Osteocyte (in vitro differentiated cells): ENCODE data around the gene ARHGAP30. TPM values are rescaled to one million over a fixed set of nuclear protein-coding genes. Genes with fewer than 3 reads are reported as not detected.

Experiments used
- DNase-seq: peaks from one replicate; pipeline ENCODE4 v3.0.0; 2021; ENCODE audit warnings: mixed read lengths; ENCODE audit not compliant: unreplicated experiment; ENCODE audit errors: extremely low spot score
- H3K27ac Mint-ChIP-seq: one replicate; pipeline ENCODE4 v1.8.0; 2021; ENCODE audit warnings: mild to moderate bottlenecking, mixed read lengths; ENCODE audit not compliant: unreplicated experiment
- H3K27me3 Mint-ChIP-seq: one replicate; pipeline ENCODE4 v1.8.0; 2021; ENCODE audit warnings: mixed read lengths; ENCODE audit not compliant: unreplicated experiment
- H3K36me3 Mint-ChIP-seq: one replicate; pipeline ENCODE4 v1.8.0; 2021; ENCODE audit warnings: mixed read lengths; ENCODE audit not compliant: unreplicated experiment
- H3K4me1 Mint-ChIP-seq: one replicate; pipeline ENCODE4 v1.8.0; 2021; ENCODE audit warnings: mixed read lengths; ENCODE audit not compliant: unreplicated experiment
- H3K4me3 Mint-ChIP-seq: one replicate; pipeline ENCODE4 v1.8.0; 2021; ENCODE audit warnings: mild to moderate bottlenecking, moderate library complexity, mixed read lengths; ENCODE audit not compliant: unreplicated experiment
- H3K9me3 Mint-ChIP-seq: one replicate; pipeline ENCODE4 v1.8.0; 2021; ENCODE audit warnings: mixed read lengths; ENCODE audit not compliant: unreplicated experiment
- CTCF ChIP-seq: fragments of 200-600 bp; sonication (generic); IDR thresholded peaks from 2 replicates; pipeline ENCODE4 v1.5.0; 2021; ENCODE audit warnings: antibody characterized with exemption, mild to moderate bottlenecking, moderate library complexity
- total RNA-seq: library from RNA; stranded (reverse); gene quantifications from 2 replicates; pipeline ENCODE4 v1.2.1, GENCODE V29; 2021

Gene ARHGAP30
- total RNA-seq, 1 donor from 2014 or later = not detected

GRCh38 chr1:161095230-161095629 is 25.5 kb upstream of the ARHGAP30 start:
- Mint-ChIP-seq H3K9me3 (no peaks in the 10 kb centered on the region), H3K4me3 (no peak overlapping the region), H3K36me3 (no peaks in the 10 kb centered on the region), H3K27ac (no peak overlapping the region), H3K4me1 (peaks cover 11% of the 10 kb centered on the region), H3K27me3 (peaks cover 18% of the 10 kb centered on the region)
- TF ChIP-seq CTCF = no peak
- no peak for DNase-seq

GRCh38 chr1:161094481-161094880 is 24.8 kb upstream of the ARHGAP30 start:
- no peak for DNase-seq
- Mint-ChIP-seq H3K4me3 (no peak overlapping the region), H3K36me3 (no peaks in the 10 kb centered on the region), H3K27ac (no peak overlapping the region), H3K9me3 (no peaks in the 10 kb centered on the region), H3K27me3 (peaks cover 18% of the 10 kb centered on the region), H3K4me1 (peaks cover 11% of the 10 kb centered on the region)
- no peak for TF ChIP-seq CTCF

- Mint-ChIP-seq H3K4me1 (peaks cover under 1% of the 10 kb centered on the region), H3K4me3 (no peak overlapping the region), H3K9me3 (no peaks in the 10 kb centered on the region), H3K36me3 (no peaks in the 10 kb centered on the region), H3K27ac (no peak overlapping the region), H3K27me3 (peaks cover 18% of the 10 kb centered on the region)
- DNase-seq = no peak
- no peak for TF ChIP-seq CTCF
These were observed 22.9 kb upstream of the ARHGAP30 start for GRCh38 chr1:161092621-161093028.

- TF ChIP-seq CTCF = no peak
- no peaks in the 10 kb centered on the region for H3K4me1 Mint-ChIP-seq
- H3K4me3 Mint-ChIP-seq = no peak overlapping the region
- H3K27me3 Mint-ChIP-seq = peaks cover 18% of the 10 kb centered on the region
- DNase-seq = no peak
- no peaks in the 10 kb centered on the region for H3K36me3 Mint-ChIP-seq
- no peak overlapping the region for H3K27ac Mint-ChIP-seq
- H3K9me3 Mint-ChIP-seq = no peaks in the 10 kb centered on the region
These were observed 22.3 kb upstream of the ARHGAP30 start for GRCh38 chr1:161091796-161092507.

- no peak overlapping the region for H3K27ac Mint-ChIP-seq
These were observed 21.4 kb upstream of the ARHGAP30 start for GRCh38 chr1:161091093-161091492.

More at GRCh38 chr1:161091093-161091492, 21.4 kb upstream of the ARHGAP30 start:
- DNase-seq = no peak
- Mint-ChIP-seq H3K4me1 (no peaks in the 10 kb centered on the region), H3K36me3 (no peaks in the 10 kb centered on the region), H3K4me3 (no peak overlapping the region), H3K9me3 (no peaks in the 10 kb centered on the region), H3K27me3 (peaks cover 15% of the 10 kb centered on the region)
- no peak for TF ChIP-seq CTCF
